Prostate gland (tissue), 2 donors: ENCODE measurements around the gene C9orf40. TPM values are rescaled to one million over a fixed set of nuclear protein-coding genes. Genes with fewer than 3 reads are reported as not detected.

Experiments
- DNase-seq: peaks from one replicate; pipeline ENCODE4 v3.0.0-alpha.2; 2019; ENCODE audit warnings: low spot score
- H3K27ac ChIP-seq, 2 donors: fragments of 200-600 bp; sonication (generic); 2 replicates each; pipeline ENCODE4 v1.5.1; 2017 to 2019
- H3K27me3 ChIP-seq: fragments of 200-600 bp; sonication (generic); replicated peaks from 2 replicates; pipeline ENCODE4 v1.5.1; 2019; ENCODE audit not compliant: insufficient read depth
- H3K36me3 ChIP-seq, 2 donors: fragments of 200-600 bp; sonication (generic); 1 replicate in 1 of 2; 2 replicates in 1 of 2; pipeline versions ENCODE4 v1.5.1 to v1.8.1; 2017 to 2019
- H3K4me1 ChIP-seq: fragments of 200-600 bp; sonication (generic); replicated peaks from 2 replicates; pipeline ENCODE4 v1.5.1; 2019
- H3K4me3 ChIP-seq, 2 donors: fragments of 200-600 bp; sonication (generic); 2 replicates each; pipeline ENCODE4 v1.5.1; 2017 to 2019
- H3K9me3 ChIP-seq: fragments of 200-600 bp; sonication (generic); 2 replicates; pipeline ENCODE4 v1.5.1; 2017
- POLR2A ChIP-seq: fragments of 450-650 bp; IDR thresholded peaks from one replicate; pipeline ENCODE4 v1.6.1; 2016; ENCODE audit warnings: antibody characterized with exemption, mild to moderate bottlenecking
- POLR2AphosphoS5 ChIP-seq: sonication (generic); formaldehyde crosslinking; IDR thresholded peaks from one replicate; pipeline ENCODE4 v1.6.1; 2017; ENCODE audit warnings: antibody characterized with exemption
- WGBS: methylation state at CpG from one replicate; pipeline ENCODE4 v1.1.5; 2018; 5-methylcytosine and 5-hydroxymethylcytosine counted together
- intact Hi-C: fragments of 100-400 bp; cut with DNase I; formaldehyde crosslinking; loops from one replicate; pipeline ENCODE4 v1.14.2; 2022
- total RNA-seq, 2 donors: library from RNA; depleted of rRNA; stranded (reverse); fragments of >200 nt; gene quantifications; one replicate each; pipeline ENCODE4 v1.1.0, GENCODE V29; 2016
- TF ChIP-seq, protein P1 (sequence below), 4 experiments: fragments of 200-600 bp in 2 of 4; fragments of 450-650 bp in 2 of 4; sonication (generic) in 2 of 4; IDR thresholded peaks; 1 replicate in 3 of 4; 2 replicates in 1 of 4; pipeline ENCODE4 v1.5.1; 2016 to 2019; ENCODE audit warnings: antibody characterized with exemption in 4 of 4, mild to moderate bottlenecking in 2 of 4, moderate library complexity in 2 of 4

The C9orf40 gene
- total RNA-seq, 2 donors from 2014 or later, result 2.5 to 4.4 TPM

DNA sequence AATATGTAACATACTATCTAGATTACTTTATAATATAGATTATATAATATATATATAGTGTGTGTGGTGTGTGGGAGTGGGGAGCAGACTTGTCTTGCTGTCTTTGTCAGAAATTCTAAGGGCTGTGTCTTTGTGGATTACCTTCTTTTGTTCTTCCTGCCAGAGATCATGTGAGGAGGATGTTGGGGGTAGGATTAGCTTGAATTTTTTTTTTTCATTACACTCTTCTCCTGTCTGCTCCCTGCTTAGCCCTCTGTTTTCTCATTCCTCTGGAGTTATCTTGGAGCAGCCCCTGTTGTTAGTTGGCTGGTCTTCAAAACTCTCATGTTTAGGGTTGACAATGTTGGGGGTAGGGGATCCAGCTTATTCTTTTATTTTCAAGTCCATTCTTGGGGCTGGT, 21.0 kb upstream of the C9orf40 start:
- TF ChIP-seq, protein P1, sequence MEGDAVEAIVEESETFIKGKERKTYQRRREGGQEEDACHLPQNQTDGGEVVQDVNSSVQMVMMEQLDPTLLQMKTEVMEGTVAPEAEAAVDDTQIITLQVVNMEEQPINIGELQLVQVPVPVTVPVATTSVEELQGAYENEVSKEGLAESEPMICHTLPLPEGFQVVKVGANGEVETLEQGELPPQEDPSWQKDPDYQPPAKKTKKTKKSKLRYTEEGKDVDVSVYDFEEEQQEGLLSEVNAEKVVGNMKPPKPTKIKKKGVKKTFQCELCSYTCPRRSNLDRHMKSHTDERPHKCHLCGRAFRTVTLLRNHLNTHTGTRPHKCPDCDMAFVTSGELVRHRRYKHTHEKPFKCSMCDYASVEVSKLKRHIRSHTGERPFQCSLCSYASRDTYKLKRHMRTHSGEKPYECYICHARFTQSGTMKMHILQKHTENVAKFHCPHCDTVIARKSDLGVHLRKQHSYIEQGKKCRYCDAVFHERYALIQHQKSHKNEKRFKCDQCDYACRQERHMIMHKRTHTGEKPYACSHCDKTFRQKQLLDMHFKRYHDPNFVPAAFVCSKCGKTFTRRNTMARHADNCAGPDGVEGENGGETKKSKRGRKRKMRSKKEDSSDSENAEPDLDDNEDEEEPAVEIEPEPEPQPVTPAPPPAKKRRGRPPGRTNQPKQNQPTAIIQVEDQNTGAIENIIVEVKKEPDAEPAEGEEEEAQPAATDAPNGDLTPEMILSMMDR (IDR thresholded peaks at IDR 0.05), result no peak
- TF ChIP-seq POLR2A (no peak), POLR2AphosphoS5 (no peak)
- Histone ChIP-seq H3K27ac (no peak overlapping the region), H3K36me3 (no peaks in the 10 kb centered on the region), H3K27me3 (no peaks in the 10 kb centered on the region), H3K4me3 (no peak overlapping the region), H3K9me3 (no peaks in the 10 kb centered on the region), H3K4me1 (no peaks in the 10 kb centered on the region)
- no peak for DNase-seq
- intact Hi-C loops, result no loop called here

DNA sequence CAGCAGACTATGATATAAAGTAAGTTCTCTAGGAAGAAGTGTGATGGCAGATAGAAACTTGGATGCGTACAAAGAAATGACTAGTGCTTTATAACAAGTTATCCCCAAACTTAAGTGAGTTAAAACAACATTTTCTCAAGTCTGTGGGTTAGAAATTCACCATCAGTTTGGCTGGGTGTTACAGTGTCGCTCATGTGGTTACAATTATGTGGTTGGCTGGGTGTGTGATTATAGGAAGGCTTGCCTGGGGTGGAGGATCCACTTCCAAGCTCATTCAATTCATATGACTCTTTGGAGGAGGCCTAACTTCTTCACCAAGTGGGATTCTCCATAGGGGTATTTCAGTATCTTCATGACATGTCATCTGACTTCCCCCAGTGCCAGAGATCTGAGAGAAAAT, 10.3 kb upstream of the C9orf40 start:
- WGBS, result 97% methylated on average over 2 of the region's 2 CpGs

DNA sequence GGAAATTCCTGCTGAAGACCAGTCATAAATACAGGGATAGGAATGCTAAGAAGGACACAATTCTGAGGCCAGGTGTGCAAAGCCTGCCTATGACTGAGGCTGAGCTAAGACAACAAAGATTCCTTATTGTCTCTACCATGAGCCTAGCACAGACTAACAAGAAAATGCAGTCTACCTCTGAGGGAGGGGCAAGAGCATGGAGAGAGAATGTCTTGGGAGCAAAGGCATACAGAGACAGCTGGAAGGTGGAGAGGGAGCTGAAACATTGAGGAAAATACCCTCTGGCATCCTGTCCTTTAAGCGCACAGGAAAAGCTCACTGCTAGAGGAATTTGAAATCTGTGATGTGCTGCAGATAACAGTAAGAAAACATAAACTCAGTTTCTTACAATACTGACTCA, 8.8 kb upstream of the C9orf40 start:
- no peak for DNase-seq
- Histone ChIP-seq H3K27me3 (no peaks in the 10 kb centered on the region), H3K36me3 (no peaks in the 10 kb centered on the region), H3K9me3 (no peaks in the 10 kb centered on the region), H3K4me3 (no peak overlapping the region), H3K27ac (no peak overlapping the region), H3K4me1 (no peaks in the 10 kb centered on the region)
- 96% methylated on average over 1 of the region's 1 CpG for WGBS
- intact Hi-C loops, result no loop called here
- TF ChIP-seq, protein P1 (IDR thresholded peaks at IDR 0.05), result no peak
- TF ChIP-seq POLR2AphosphoS5, result no peak
- no peak for TF ChIP-seq POLR2A

More for the DNA sequence above, 10.3 kb upstream of the C9orf40 start:
- no peaks in the 10 kb centered on the region for H3K36me3 ChIP-seq
- no peak overlapping the region for H3K4me3 ChIP-seq
- no peaks in the 10 kb centered on the region for H3K9me3 ChIP-seq
- H3K27ac ChIP-seq, result no peak overlapping the region
- H3K27me3 ChIP-seq, result no peaks in the 10 kb centered on the region
- no peaks in the 10 kb centered on the region for H3K4me1 ChIP-seq
- intact Hi-C loops, result no loop called here
- no peak for TF ChIP-seq POLR2A
- TF ChIP-seq POLR2AphosphoS5, result no peak
- TF ChIP-seq, protein P1 (IDR thresholded peaks at IDR 0.05), result no peak
- no peak for DNase-seq

DNA sequence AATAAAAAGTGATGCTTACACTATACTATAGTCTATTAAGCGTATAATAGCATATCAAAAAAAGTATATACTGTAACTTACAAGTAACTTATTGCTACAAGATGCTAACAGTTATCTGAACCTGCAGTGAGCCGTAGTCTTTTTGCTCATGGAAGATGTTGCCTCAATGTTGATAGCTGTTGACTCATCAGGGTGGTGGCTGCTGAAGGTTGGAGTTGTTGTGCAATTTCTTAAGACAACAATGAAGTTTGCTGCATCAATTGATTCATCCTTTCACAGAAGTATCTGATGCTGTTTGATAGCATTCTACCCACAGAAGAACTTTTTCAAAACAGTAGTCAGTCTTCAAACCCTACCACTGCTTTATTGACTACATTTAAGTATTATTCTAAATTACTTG, 7.8 kb upstream of the C9orf40 start:
- 98% methylated on average over 2 of the region's 2 CpGs for WGBS
- Histone ChIP-seq H3K9me3 (no peaks in the 10 kb centered on the region), H3K36me3 (no peaks in the 10 kb centered on the region), H3K4me1 (no peaks in the 10 kb centered on the region), H3K4me3 (no peak overlapping the region), H3K27ac (no peak overlapping the region), H3K27me3 (no peaks in the 10 kb centered on the region)
- no peak for TF ChIP-seq POLR2AphosphoS5
- intact Hi-C loops, result no loop called here
- no peak for DNase-seq

DNA sequence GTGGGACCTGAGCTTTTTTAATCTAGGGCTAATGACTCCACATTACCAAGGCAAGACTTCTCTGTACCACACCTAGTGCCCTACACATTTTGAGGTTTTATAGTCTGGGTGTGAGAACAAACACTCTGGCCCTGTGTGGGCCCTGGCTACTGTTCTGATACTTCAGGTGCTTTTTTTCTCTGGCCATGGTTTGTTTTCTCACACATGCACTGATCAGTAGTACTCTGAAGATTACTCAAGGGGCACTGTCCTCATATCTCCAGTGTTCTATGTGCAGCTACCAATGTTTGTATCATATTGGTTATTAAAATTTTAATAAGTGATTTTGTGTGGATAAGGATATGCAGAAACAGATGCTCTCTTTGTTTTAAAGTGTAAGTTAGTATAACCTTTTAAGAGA, 5.9 kb upstream of the C9orf40 start:
- no peak for DNase-seq
- H3K27me3 ChIP-seq, result no peaks in the 10 kb centered on the region
- no peaks in the 10 kb centered on the region for H3K9me3 ChIP-seq
- intact Hi-C loops, result no loop called here
- no peaks in the 10 kb centered on the region for H3K4me1 ChIP-seq
- TF ChIP-seq POLR2A (no peak), POLR2AphosphoS5 (no peak)
- TF ChIP-seq, protein P1 (IDR thresholded peaks at IDR 0.05), result no peak
- no peaks in the 10 kb centered on the region for H3K36me3 ChIP-seq
- H3K27ac ChIP-seq, result no peak overlapping the region
- H3K4me3 ChIP-seq, result no peak overlapping the region
